Endothelial cell of umbilical vein (primary cell): ENCODE measurements around the gene KAT7. TPM values are rescaled to one million over a fixed set of nuclear protein-coding genes. Genes with fewer than 3 reads are reported as not detected.
A peak's percentile ranks its signal among the peaks of the same experiment; 100 is the strongest.

Experiments
- Bru-seq: library from RNA; stranded (reverse); fragments of 400-500 nt; gene quantifications from one replicate; lab custom pipeline; 2021; lab: Mats Ljungman, UMichigan
- BruChase-seq, 2 experiments: library from RNA; stranded (reverse); fragments of 400-500 nt; gene quantifications; one replicate each; lab custom pipeline; 2021; lab: Mats Ljungman, UMichigan
- BruUV-seq: library from RNA; stranded (reverse); fragments of 400-500 nt; replicated peaks from 2 replicates; lab custom pipeline; 2021; lab: Mats Ljungman, UMichigan
- CTCF ChIA-PET: fragments of 300-600, 350-600 bp; sonication (Branson Sonifier 250); formaldehyde crosslinking; loops from one replicate; lab custom pipeline; 2021; ENCODE audit warnings: antibody characterized with exemption, inconsistent platforms; lab: Charles Lee
- POLR2A ChIA-PET: fragments of 300-600, 350-600 bp; sonication (Branson Sonifier 250); formaldehyde crosslinking; loops from one replicate; lab custom pipeline; 2021; ENCODE audit warnings: antibody characterized with exemption, inconsistent platforms; lab: Charles Lee
- DNase-seq: peaks from one replicate; pipeline ENCODE4 v3.0.0-alpha.2; 2011; ENCODE audit warnings: low read depth, low spot score
- FAIRE-seq: peaks from 2 replicates; lab custom pipeline; 2011; peaks lifted over from hg19 to GRCh38; lab: Jason Lieb, UNC
- H2AFZ ChIP-seq: 2 replicates; pipeline ENCODE4 v1.6.0; 2012; ENCODE audit warnings: low read depth, low read length, control low read depth, inconsistent platforms
- H3K27ac ChIP-seq: 2 replicates; pipeline ENCODE4 v1.5.1; 2011; ENCODE audit warnings: low read depth, mild to moderate bottlenecking, control low read depth, low read length, moderate library complexity; ENCODE audit not compliant: insufficient read depth
- H3K27me3 ChIP-seq, 2 experiments: 2 replicates each; pipeline versions ENCODE4 v1.6.0 to v1.6.1; 2011; ENCODE audit warnings: low read length in 2 of 2, mixed read lengths in 1 of 2; ENCODE audit not compliant: control insufficient read depth in 2 of 2, insufficient read depth in 2 of 2
- H3K36me3 ChIP-seq, 2 experiments: 2 replicates in 1 of 2; 3 replicates in 1 of 2; pipeline ENCODE4 v1.5.1; 2011; ENCODE audit warnings: low read length in 2 of 2, mild to moderate bottlenecking in 1 of 2, moderate library complexity in 1 of 2; ENCODE audit not compliant: control insufficient read depth in 2 of 2, insufficient read depth in 2 of 2; ENCODE audit errors: extremely low read depth in 1 of 2
- H3K4me1 ChIP-seq: 3 replicates; pipeline ENCODE4 v1.5.1; 2011; ENCODE audit warnings: mild to moderate bottlenecking, low read length; ENCODE audit not compliant: control insufficient read depth, insufficient read depth; ENCODE audit errors: extremely low read depth
- H3K4me2 ChIP-seq: 2 replicates; pipeline ENCODE4 v1.6.1; 2011; ENCODE audit warnings: low read length, control low read depth, mixed read lengths; ENCODE audit not compliant: insufficient read depth
- H3K4me3 ChIP-seq, 3 experiments: fragments of 200-600 bp in 1 of 3; sonication (generic), shearing (Covaris generic) in 1 of 3; replicated peaks in 1 of 3; 2 replicates each; pipeline ENCODE4 v1.5.1; 2011 to 2016; ENCODE audit warnings: control low read depth in 3 of 3, low read length in 3 of 3, mild to moderate bottlenecking in 2 of 3, inconsistent platforms in 1 of 3, low read depth in 1 of 3, moderate library complexity in 1 of 3; ENCODE audit not compliant: insufficient read depth in 1 of 3
- H3K79me2 ChIP-seq: 2 replicates; pipeline ENCODE4 v1.6.0; 2012; ENCODE audit warnings: low read length, inconsistent platforms; ENCODE audit not compliant: control insufficient read depth, insufficient read depth
- H3K9ac ChIP-seq: replicated peaks from 2 replicates; pipeline ENCODE3; 2011; ENCODE audit warnings: low read length, control low read depth; ENCODE audit not compliant: insufficient read depth; ENCODE audit errors: extremely low read depth
- H3K9me1 ChIP-seq: replicated peaks from 3 replicates; pipeline ENCODE4 v1.6.0; 2011; ENCODE audit warnings: mild to moderate bottlenecking, low read length; ENCODE audit not compliant: control insufficient read depth, insufficient read depth; ENCODE audit errors: extremely low read depth
- H3K9me3 ChIP-seq: replicated peaks from 2 replicates; pipeline ENCODE4 v1.5.1; 2012; ENCODE audit warnings: low read length, inconsistent platforms; ENCODE audit not compliant: control insufficient read depth, insufficient read depth
- H4K20me1 ChIP-seq: replicated peaks from 2 replicates; pipeline ENCODE3; 2011; ENCODE audit warnings: mild to moderate bottlenecking, low read length; ENCODE audit not compliant: control insufficient read depth, insufficient read depth; ENCODE audit errors: extremely low read depth
- EZH2 ChIP-seq: IDR thresholded peaks from 2 replicates; pipeline ENCODE4 v1.6.1; 2012; ENCODE audit warnings: borderline replicate concordance, low read depth, mild to moderate bottlenecking, moderate library complexity, low read length, inconsistent platforms; ENCODE audit not compliant: severe bottlenecking
- MAX ChIP-seq: IDR thresholded peaks from 2 replicates; pipeline ENCODE4 v1.6.1; 2011; ENCODE audit not compliant: insufficient read depth, insufficient read length
- POLR2A ChIP-seq: IDR thresholded peaks from 2 replicates; pipeline ENCODE4 v1.6.1; 2012; ENCODE audit warnings: low read depth, mild to moderate bottlenecking, control low read depth, low read length
- POLR2AphosphoS5 ChIP-seq: IDR thresholded peaks from 2 replicates; pipeline ENCODE4 v1.6.1; 2012; ENCODE audit warnings: low read depth, mild to moderate bottlenecking, control low read depth, low read length, moderate library complexity; ENCODE audit not compliant: insufficient read depth
- dilution Hi-C: fragments of 300-500 bp; cut with MboI; formaldehyde crosslinking; loops from one replicate; pipeline ENCODE4 v1.15.0; 2019; ENCODE audit warnings: low sequenced_read_pairs; ENCODE audit not compliant: extremely low pct_ligation_motif_present
- intact Hi-C: fragments of 100-400 bp; cut with micrococcal nuclease; formaldehyde crosslinking; loops from one replicate; pipeline ENCODE4 v1.10.0; 2022
- long read RNA-seq: library from polyadenylated mRNA; stranded (forward); transcript quantifications from one replicate; pipeline ENCODE4 v2.0.0, GENCODE V29; 2021
- polyA minus RNA-seq, 3 experiments: library from RNA; depleted of rRNA, polyadenylated mRNA; stranded (reverse); fragments of >200 nt; gene quantifications; 1 replicate in 1 of 3; 2 replicates in 2 of 3; pipeline ENCODE4 v1.2.3, GENCODE V29; 2011
- polyA plus RNA-seq, 4 experiments: library from polyadenylated mRNA; depleted of rRNA in 3 of 4; stranded (reverse) in 3 of 4; unstranded in 1 of 4; fragments of >200 nt; gene quantifications; 2 replicates each; pipeline versions ENCODE4 v1.2.1 to v1.2.3, GENCODE V29; 2011 to 2012; ENCODE audit warnings: missing spikeins in 1 of 4
- total RNA-seq: library from RNA; stranded (reverse); gene quantifications from 2 replicates; pipeline ENCODE4 v1.2.3, GENCODE V29; 2021

The KAT7 gene
- total RNA-seq = 64.9 and 66.2 TPM in 2 replicates
- 35.0 and 44.5 TPM in 2 replicates for polyA plus RNA-seq
- 31.0 and 39.9 TPM in 2 replicates for polyA plus RNA-seq (2011; cell fraction: cytosol; rRNA removed)
- polyA plus RNA-seq (2011; cell fraction: nucleus; rRNA removed) = 63.1 and 64.3 TPM in 2 replicates
- polyA plus RNA-seq (2012) = 30.7 TPM in 2 replicates
- 106 and 112 TPM in 2 replicates for polyA minus RNA-seq
- polyA minus RNA-seq (2011; cell fraction: cytosol; rRNA and poly(A)+ RNA removed) = 21.7 TPM
- 104 and 144 TPM in 2 replicates for polyA minus RNA-seq (2011; cell fraction: nucleus; rRNA and poly(A)+ RNA removed)
- Bru-seq, nascent RNA = percentile 93 among the genes with signal in this experiment
- percentile 79 among the genes with signal in this experiment for BruChase-seq, experiment 1, labeled RNA remaining after a 6-hour chase
- percentile 89 among the genes with signal in this experiment for BruChase-seq, experiment 2, labeled RNA remaining after a 2-hour chase
- long read RNA-seq, full-length matches to known transcripts = 24 of 38 reads
- long read RNA-seq, partial matches to known transcripts = 4 of 38 reads
- long read RNA-seq, other reads (novel, unspliced or antisense) = 10 of 38 reads

GRCh38 chr17:49788478-49789242, at the start of gene KAT7:
KAT7 (plus strand) TSS chr17:49788681; CDS start chr17:49788835, 154 bp downstream.
- peak; percentile 99 for FAIRE-seq
- TF ChIP-seq MAX (peak; percentile 69), POLR2AphosphoS5 (peak; percentile 85), POLR2A (peak; percentile 94), EZH2 (no peak)
- Histone ChIP-seq H2AFZ (peak within 1 kb of the TSS; percentile 85), H3K4me1 (peaks cover 16% of the 10 kb centered on the region), H3K36me3 (peaks cover 4 to 8% of the 10 kb centered on the region in 2 experiments), H3K9me3 (no peaks in the 10 kb centered on the region), H3K27me3 (no peaks in the 10 kb centered on the region), H3K9me1 (no peaks in the 10 kb centered on the region), H3K4me2 (peak within 1 kb of the TSS; percentile 87), H4K20me1 (peaks cover 6% of the 10 kb centered on the region), H3K9ac (peak within 1 kb of the TSS; percentile 97), H3K27ac (peak within 1 kb of the TSS; percentile 94), H3K79me2 (peaks cover 43% of the 10 kb centered on the region), H3K4me3 (peak within 1 kb of the TSS; percentile 59 to 82 (median 77))
- ChIA-PET CTCF (interaction anchor here (0.6 to 2.4 kb wide), 10 partner anchors 17 to 231 kb away, joined by 3 to 21 read pairs (median 4); partner anchors contain the start of genes FAM117A and SLC35B1), POLR2A (interaction anchor here (0.7 to 2.3 kb wide), 6 partner anchors 10 to 176 kb away, joined by 3 to 9 read pairs (median 3); partner anchors contain the start of genes FAM117A and SLC35B1)
- intact Hi-C loops = loop anchor here (1.0 kb wide), 6 partner anchors 13 to 80 kb away; partner anchors contain the start of gene FAM117A
- BruUV-seq = TSS peak; percentile 35
- DNase-seq = peak; percentile 100
- dilution Hi-C loops = no loop called here
